ENCODE data around the gene OXT. TPM values are rescaled to one million over a fixed set of nuclear protein-coding genes. Genes with fewer than 3 reads are reported as not detected.
"Not testable (repeated sequence)": the region's sequence is repeated elsewhere in the genome, so short reads cannot be mapped to it uniquely, and the experiment has no call there.

Gene OXT
- total RNA-seq, 1 donor from 2014 or later, result not detected

DNA sequence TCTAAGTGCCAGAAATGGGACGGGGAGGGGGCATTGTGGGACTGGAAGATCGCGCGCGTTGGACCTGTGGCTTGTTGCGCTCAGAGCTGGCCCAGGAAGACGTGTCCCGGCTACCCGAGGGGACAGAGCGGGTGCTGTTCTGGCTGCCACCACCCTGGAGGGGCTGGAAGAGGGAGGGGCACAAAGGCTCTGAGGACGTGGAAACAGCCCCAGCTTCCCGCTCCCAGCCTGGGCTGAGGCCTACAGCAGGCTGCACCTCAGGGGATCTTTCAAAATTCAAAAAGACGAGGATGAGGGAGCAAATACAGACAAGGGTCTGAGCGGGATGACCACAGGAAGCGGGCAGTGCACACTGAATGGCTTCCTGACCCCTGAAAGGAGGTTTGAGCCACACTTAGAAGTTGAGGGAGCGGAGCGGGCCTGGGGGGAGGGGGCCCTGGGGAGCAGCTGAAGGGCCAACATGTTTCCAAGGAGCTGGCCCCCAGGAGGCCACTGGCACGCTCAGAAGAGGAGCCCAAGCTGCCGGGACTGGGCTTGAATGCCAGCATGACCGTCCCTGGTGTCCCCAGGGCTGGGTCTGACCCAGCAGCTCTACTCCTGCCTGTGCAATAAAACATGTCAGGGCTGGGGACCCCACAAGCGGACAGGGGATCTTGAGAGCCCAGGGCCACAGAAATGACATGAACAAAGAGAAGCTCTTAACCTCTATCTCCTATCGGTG, 1.3 kb downstream of the OXT start:
- no peak for DNase-seq (ENCODE audit: low read depth)
- Histone ChIP-seq H3K27me3 (ENCODE audit: control insufficient read depth, insufficient read depth, low read length) (peaks cover 17% of the 10 kb centered on the region), H3K4me3 (ENCODE audit: low read depth, low read length) (no peak overlapping the region), H3K36me3 (ENCODE audit: control insufficient read depth, insufficient read depth, low read length) (no peaks in the 10 kb centered on the region)
- TF ChIP-seq, protein P1, sequence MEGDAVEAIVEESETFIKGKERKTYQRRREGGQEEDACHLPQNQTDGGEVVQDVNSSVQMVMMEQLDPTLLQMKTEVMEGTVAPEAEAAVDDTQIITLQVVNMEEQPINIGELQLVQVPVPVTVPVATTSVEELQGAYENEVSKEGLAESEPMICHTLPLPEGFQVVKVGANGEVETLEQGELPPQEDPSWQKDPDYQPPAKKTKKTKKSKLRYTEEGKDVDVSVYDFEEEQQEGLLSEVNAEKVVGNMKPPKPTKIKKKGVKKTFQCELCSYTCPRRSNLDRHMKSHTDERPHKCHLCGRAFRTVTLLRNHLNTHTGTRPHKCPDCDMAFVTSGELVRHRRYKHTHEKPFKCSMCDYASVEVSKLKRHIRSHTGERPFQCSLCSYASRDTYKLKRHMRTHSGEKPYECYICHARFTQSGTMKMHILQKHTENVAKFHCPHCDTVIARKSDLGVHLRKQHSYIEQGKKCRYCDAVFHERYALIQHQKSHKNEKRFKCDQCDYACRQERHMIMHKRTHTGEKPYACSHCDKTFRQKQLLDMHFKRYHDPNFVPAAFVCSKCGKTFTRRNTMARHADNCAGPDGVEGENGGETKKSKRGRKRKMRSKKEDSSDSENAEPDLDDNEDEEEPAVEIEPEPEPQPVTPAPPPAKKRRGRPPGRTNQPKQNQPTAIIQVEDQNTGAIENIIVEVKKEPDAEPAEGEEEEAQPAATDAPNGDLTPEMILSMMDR (IDR thresholded peaks at IDR 0.05; ENCODE audit: insufficient read depth, low read length, poor library complexity, severe bottlenecking), result no peak

DNA sequence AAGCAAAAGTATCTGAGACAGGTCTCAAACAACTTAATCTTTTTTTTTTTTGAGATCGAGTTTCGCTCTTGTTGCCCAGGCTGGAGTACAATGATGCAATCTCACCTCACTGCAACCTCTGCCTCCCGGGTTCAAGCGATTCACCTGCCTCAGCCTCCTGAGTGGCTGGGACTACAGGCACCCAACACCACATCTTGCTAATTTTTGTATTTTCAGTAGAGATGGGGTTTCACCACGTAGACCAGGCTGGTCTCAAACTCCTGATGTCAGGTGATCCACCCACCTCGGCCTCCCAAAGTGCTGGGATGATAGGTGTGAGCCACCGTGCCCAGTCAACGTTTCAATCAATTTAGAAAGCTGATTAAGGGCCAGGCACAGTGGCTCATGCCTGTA, 1.8 kb downstream of the OXT start:
- H3K4me3 ChIP-seq (ENCODE audit: low read depth, low read length); DNase-seq (ENCODE audit: low read depth); H3K36me3 ChIP-seq (ENCODE audit: control insufficient read depth, insufficient read depth, low read length): not testable (repeated sequence)
- H3K27me3 ChIP-seq (ENCODE audit: control insufficient read depth, insufficient read depth, low read length), result peaks cover 17% of the 10 kb centered on the region

DNA sequence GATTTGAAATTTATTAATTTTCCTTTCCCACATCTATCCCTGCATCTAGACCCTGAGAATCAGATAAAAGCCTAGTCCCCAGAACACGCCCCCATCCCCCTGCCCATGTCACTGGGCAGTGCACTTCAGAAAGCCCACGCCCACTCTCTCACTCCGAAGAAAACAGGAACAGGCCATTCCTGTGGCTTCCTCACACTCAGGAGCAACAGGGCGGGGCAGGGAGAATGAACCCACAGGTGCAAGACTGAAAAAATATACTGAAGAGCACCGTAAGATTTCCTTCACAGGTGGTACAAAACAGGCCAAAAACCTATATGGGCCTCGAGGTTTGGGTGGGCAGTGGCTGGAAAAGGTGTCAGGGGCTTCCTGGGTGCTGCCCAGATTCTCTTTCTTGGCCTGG, 3.4 kb downstream of the OXT start:
- TF ChIP-seq, protein P1 (IDR thresholded peaks at IDR 0.05; ENCODE audit: insufficient read depth, low read length, poor library complexity, severe bottlenecking), result no peak
- DNase-seq (ENCODE audit: low read depth), result no peak
- no peaks in the 10 kb centered on the region for H3K36me3 ChIP-seq (ENCODE audit: control insufficient read depth, insufficient read depth, low read length)
- no peak overlapping the region for H3K4me3 ChIP-seq (ENCODE audit: low read depth, low read length)
- H3K27me3 ChIP-seq (ENCODE audit: control insufficient read depth, insufficient read depth, low read length), result peaks cover 17% of the 10 kb centered on the region

DNA sequence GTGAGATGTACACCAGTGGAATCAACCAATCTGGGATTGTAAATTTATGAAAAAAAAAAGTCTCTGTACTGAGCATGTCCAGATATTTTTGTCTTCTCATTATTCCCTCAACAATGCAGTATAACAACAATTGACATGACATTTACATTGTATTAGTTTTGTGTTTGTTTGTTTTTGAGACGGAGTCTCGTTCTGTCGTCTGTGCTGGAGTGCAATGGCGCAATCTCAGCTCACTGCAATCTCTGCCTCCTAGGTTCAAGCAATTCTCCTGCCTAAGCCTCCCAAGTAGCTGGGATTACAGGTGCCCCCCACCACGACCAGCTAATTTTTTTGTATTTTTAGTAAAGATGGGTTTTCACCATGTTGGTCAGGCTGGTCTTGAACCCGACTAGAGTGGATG, 3.9 kb downstream of the OXT start:
- not testable (repeated sequence) for DNase-seq (ENCODE audit: low read depth); H3K4me3 ChIP-seq (ENCODE audit: low read depth, low read length); H3K36me3 ChIP-seq (ENCODE audit: control insufficient read depth, insufficient read depth, low read length)
- H3K27me3 ChIP-seq (ENCODE audit: control insufficient read depth, insufficient read depth, low read length), result peaks cover 17% of the 10 kb centered on the region

DNA sequence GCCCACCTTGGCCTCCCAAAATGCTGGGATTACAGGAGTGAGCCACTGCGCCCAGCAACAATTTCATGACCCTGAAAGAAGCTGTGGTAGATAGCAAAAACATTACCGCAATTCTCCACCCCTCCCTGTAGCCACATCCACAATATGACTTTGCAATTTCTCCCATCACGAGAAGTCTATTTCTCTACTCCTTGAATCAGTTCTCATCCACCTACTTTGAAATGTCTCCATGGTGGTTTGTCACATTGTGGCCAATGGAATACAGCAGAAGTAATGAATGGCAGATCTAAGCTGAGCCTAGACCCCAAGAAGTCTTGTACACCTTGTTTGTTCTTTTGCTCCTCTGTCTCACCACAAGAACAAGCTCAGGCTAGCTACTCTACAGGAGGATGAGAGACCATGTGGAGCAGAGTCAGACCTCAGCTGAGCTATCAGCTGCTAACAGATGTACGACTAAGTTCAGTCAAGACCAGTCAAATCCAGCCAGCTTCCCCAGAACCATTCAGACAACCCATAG, 6.3 kb downstream of the OXT start:
- H3K4me3 ChIP-seq (ENCODE audit: low read depth, low read length), result no peak overlapping the region

DNA sequence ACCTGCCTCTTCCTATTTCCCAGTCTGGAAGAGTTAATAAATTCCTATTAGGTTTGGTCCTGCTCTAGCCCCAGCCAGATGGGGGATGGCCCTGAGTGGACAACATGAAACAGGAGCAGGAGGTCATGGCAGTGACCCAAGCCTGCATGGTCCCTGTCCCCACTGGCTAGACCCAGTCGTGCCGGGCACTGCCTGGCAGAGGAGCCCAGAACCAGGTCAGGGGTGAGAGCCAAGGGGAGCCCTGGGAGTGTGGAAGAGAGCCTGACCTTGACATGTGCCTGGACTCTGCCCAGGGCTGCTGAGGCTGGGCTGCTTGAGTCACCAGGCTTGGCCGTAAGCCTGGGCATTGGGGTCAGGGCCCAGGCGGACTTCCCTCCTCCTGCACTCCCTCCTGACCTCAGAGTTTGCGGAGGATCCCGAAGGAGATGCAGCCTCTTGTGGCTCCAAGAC, 9.5 kb downstream of the OXT start:
- H3K4me3 ChIP-seq (ENCODE audit: low read depth, low read length), result no peak overlapping the region
- TF ChIP-seq, protein P1 (IDR thresholded peaks at IDR 0.05; ENCODE audit: insufficient read depth, low read length, poor library complexity, severe bottlenecking), result no peak
- no peak for DNase-seq (ENCODE audit: low read depth)
- no peaks in the 10 kb centered on the region for H3K36me3 ChIP-seq (ENCODE audit: control insufficient read depth, insufficient read depth, low read length)
- H3K27me3 ChIP-seq (ENCODE audit: control insufficient read depth, insufficient read depth, low read length), result peaks cover 44% of the 10 kb centered on the region

More for the DNA sequence above, 6.3 kb downstream of the OXT start:
- H3K36me3 ChIP-seq (ENCODE audit: control insufficient read depth, insufficient read depth, low read length), result no peaks in the 10 kb centered on the region
- no peak for DNase-seq (ENCODE audit: low read depth)
- H3K27me3 ChIP-seq (ENCODE audit: control insufficient read depth, insufficient read depth, low read length), result peaks cover 22% of the 10 kb centered on the region
- TF ChIP-seq, protein P1 (IDR thresholded peaks at IDR 0.05; ENCODE audit: insufficient read depth, low read length, poor library complexity, severe bottlenecking), result no peak

DNA sequence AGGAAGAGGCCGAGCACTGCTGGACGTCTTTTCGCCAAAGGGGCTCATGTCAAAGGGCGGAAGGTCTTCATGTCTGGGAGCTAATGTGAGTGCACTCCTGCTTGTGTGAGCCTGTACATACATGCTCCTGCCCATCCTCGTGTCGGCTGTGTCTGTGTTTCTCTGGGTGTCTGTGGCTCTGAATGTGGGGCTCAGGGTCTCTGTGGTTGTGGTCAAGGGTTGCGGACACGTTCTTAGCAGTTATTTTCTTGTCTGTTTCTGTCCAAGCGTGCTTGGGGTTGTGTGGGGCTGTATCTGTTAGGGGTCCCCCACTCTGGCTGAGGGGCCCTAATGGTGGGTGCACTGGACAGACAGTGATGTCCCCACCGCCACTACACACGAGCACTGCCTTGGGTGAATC, 10.2 kb downstream of the OXT start:
- no peak for DNase-seq (ENCODE audit: low read depth)
- H3K4me3 ChIP-seq (ENCODE audit: low read depth, low read length), result no peak overlapping the region
- no peaks in the 10 kb centered on the region for H3K36me3 ChIP-seq (ENCODE audit: control insufficient read depth, insufficient read depth, low read length)
- peaks cover 44% of the 10 kb centered on the region for H3K27me3 ChIP-seq (ENCODE audit: control insufficient read depth, insufficient read depth, low read length)
- TF ChIP-seq, protein P1 (IDR thresholded peaks at IDR 0.05; ENCODE audit: insufficient read depth, low read length, poor library complexity, severe bottlenecking), result no peak

Data from kidney epithelial cell (primary cell).